Measurements from ENCODE around the gene SLC6A11.

The SLC6A11 gene

GRCh38 chr3:10869460-10869859 lies 53.4 kb downstream of the SLC6A11 start:
- H4K8ac ChIP-seq (ENCODE audit: low read depth, low read length), result no peak overlapping the region
- no peaks in the 10 kb centered on the region for H3K36me3 ChIP-seq (ENCODE audit: control insufficient read depth, insufficient read depth, low read length)
- H3K9ac ChIP-seq (ENCODE audit: low read length), result no peak overlapping the region
- H3K23ac ChIP-seq (ENCODE audit: low read length), result no peak overlapping the region
- no peaks in the 10 kb centered on the region for H3K79me1 ChIP-seq (ENCODE audit: low read length)
- no peak overlapping the region for H2AK5ac ChIP-seq (ENCODE audit: low read length)
- no peak overlapping the region for H4K5ac ChIP-seq (ENCODE audit: low read length)
- H3K27ac ChIP-seq (ENCODE audit: low read depth, low read length), result no peak overlapping the region
- H3K79me2 ChIP-seq (ENCODE audit: control insufficient read depth, insufficient read depth, low read length), result no peaks in the 10 kb centered on the region
- no peak overlapping the region for H2BK5ac ChIP-seq (ENCODE audit: low read length)
- H2BK120ac ChIP-seq (ENCODE audit: low read depth, low read length), result no peak overlapping the region
- H3K18ac ChIP-seq (ENCODE audit: low read length), result no peak overlapping the region
- no peak overlapping the region for H3K56ac ChIP-seq (ENCODE audit: low read length)
- H3K4me3 ChIP-seq (ENCODE audit: low read length), result no peak overlapping the region
- no peaks in the 10 kb centered on the region for H3K27me3 ChIP-seq (ENCODE audit: insufficient read depth, low read length, poor library complexity)
- H3K4me2 ChIP-seq (ENCODE audit: low read length), result no peak overlapping the region
- WGBS (ENCODE audit: extremely low coverage, insufficient coverage, low lambda C conversion rate), result no CpG with 5 or more reads among the region's 7 CpGs
- DNase-seq, result no peak
- no peak overlapping the region for H2BK15ac ChIP-seq (replicated peaks; ENCODE audit: low read depth)
- no peaks in the 10 kb centered on the region for H3K4me1 ChIP-seq (ENCODE audit: control insufficient read depth, low read depth, low read length)
- no peak overlapping the region for H3K4ac ChIP-seq (ENCODE audit: low read depth, low read length)

DNA sequence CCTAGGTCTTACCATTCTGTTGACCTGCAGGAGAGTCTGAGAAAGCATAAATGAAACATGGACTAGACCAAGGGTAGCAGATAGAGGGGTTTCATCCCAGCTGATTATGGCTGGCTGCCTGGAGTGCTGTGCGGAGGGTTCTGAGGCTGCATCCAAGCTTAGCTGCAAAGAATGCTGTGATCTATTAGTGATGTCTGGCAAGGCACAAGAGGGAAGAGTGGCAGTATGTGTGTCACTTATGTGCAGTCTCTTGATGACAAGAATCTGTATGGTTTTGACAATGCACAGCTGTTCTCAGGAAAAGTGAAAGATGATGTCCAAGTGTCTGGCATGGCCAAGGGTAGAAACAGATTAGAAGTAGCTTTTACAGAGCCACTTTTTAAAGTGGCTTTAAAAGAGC lies 54.3 kb downstream of the SLC6A11 start:
- Histone ChIP-seq H3K79me2 (ENCODE audit: control insufficient read depth, insufficient read depth, low read length) (no peaks in the 10 kb centered on the region), H3K9ac (ENCODE audit: low read length) (no peak overlapping the region), H3K27ac (ENCODE audit: low read depth, low read length) (no peak overlapping the region), H3K23ac (ENCODE audit: low read length) (no peak overlapping the region), H3K18ac (ENCODE audit: low read length) (no peak overlapping the region), H3K4me1 (ENCODE audit: control insufficient read depth, low read depth, low read length) (no peaks in the 10 kb centered on the region), H4K8ac (ENCODE audit: low read depth, low read length) (no peak overlapping the region), H3K56ac (ENCODE audit: low read length) (no peak overlapping the region), H3K27me3 (ENCODE audit: insufficient read depth, low read length, poor library complexity) (no peaks in the 10 kb centered on the region), H4K5ac (ENCODE audit: low read length) (no peak overlapping the region), H2BK120ac (ENCODE audit: low read depth, low read length) (no peak overlapping the region), H2BK15ac (replicated peaks; ENCODE audit: low read depth) (no peak overlapping the region), H3K36me3 (ENCODE audit: control insufficient read depth, insufficient read depth, low read length) (no peaks in the 10 kb centered on the region), H2AK5ac (ENCODE audit: low read length) (no peak overlapping the region), H3K4me2 (ENCODE audit: low read length) (no peak overlapping the region), H3K79me1 (ENCODE audit: low read length) (no peaks in the 10 kb centered on the region), H2BK5ac (ENCODE audit: low read length) (no peak overlapping the region), H3K4me3 (ENCODE audit: low read length) (no peak overlapping the region), H3K4ac (ENCODE audit: low read depth, low read length) (no peak overlapping the region)
- WGBS (ENCODE audit: extremely low coverage, insufficient coverage, low lambda C conversion rate), result no CpG with 5 or more reads among the region's 1 CpG
- DNase-seq, result no peak

DNA sequence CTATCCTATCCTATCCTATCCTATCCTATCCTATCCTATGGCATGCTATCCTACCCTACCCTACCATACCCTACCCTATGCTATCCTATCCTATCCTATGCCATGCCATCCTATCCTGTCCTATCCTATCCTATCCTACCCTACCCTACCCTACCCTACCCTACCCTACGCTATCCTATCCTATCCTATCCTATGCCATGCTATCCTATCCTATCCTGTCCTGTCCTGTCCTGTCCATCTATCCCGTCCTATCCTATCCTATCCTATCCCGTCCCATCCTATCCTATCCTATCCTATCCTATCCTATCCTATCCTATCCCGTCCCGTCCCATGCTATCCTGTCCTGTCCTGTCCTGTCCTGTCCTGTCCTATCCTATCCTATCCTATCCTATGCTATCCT lies 57.4 kb downstream of the SLC6A11 start:
- WGBS (ENCODE audit: extremely low coverage, insufficient coverage, low lambda C conversion rate), result no CpG with 5 or more reads among the region's 5 CpGs
- no peak overlapping the region for H2BK120ac ChIP-seq (ENCODE audit: low read depth, low read length)

GRCh38 chr3:10875914-10876313 lies 59.9 kb downstream of the SLC6A11 start:
- H2BK15ac ChIP-seq (replicated peaks; ENCODE audit: low read depth), result no peak overlapping the region
- H3K4me2 ChIP-seq (ENCODE audit: low read length), result no peak overlapping the region
- H3K79me1 ChIP-seq (ENCODE audit: low read length), result no peaks in the 10 kb centered on the region
- no peak overlapping the region for H3K4ac ChIP-seq (ENCODE audit: low read depth, low read length)
- DNase-seq, result no peak
- H3K27me3 ChIP-seq (ENCODE audit: insufficient read depth, low read length, poor library complexity), result peaks cover 1% of the 10 kb centered on the region
- H2AK5ac ChIP-seq (ENCODE audit: low read length), result no peak overlapping the region
- no peaks in the 10 kb centered on the region for H3K36me3 ChIP-seq (ENCODE audit: control insufficient read depth, insufficient read depth, low read length)
- WGBS (ENCODE audit: extremely low coverage, insufficient coverage, low lambda C conversion rate), result no CpG with 5 or more reads among the region's 3 CpGs
- H3K79me2 ChIP-seq (ENCODE audit: control insufficient read depth, insufficient read depth, low read length), result no peaks in the 10 kb centered on the region
- no peak overlapping the region for H3K4me3 ChIP-seq (ENCODE audit: low read length)
- H2BK120ac ChIP-seq (ENCODE audit: low read depth, low read length), result no peak overlapping the region
- no peak overlapping the region for H4K5ac ChIP-seq (ENCODE audit: low read length)
- no peak overlapping the region for H3K18ac ChIP-seq (ENCODE audit: low read length)
- no peak overlapping the region for H3K27ac ChIP-seq (ENCODE audit: low read depth, low read length)
- no peaks in the 10 kb centered on the region for H3K4me1 ChIP-seq (ENCODE audit: control insufficient read depth, low read depth, low read length)
- no peak overlapping the region for H3K23ac ChIP-seq (ENCODE audit: low read length)
- H3K56ac ChIP-seq (ENCODE audit: low read length), result no peak overlapping the region
- no peak overlapping the region for H2BK5ac ChIP-seq (ENCODE audit: low read length)
- H3K9ac ChIP-seq (ENCODE audit: low read length), result no peak overlapping the region
- H4K8ac ChIP-seq (ENCODE audit: low read depth, low read length), result no peak overlapping the region

More for the DNA sequence above, 57.4 kb downstream of the SLC6A11 start:
- Histone ChIP-seq H3K27ac (ENCODE audit: low read depth, low read length) (no peak overlapping the region), H3K56ac (ENCODE audit: low read length) (no peak overlapping the region), H4K8ac (ENCODE audit: low read depth, low read length) (no peak overlapping the region), H3K9ac (ENCODE audit: low read length) (no peak overlapping the region), H3K79me2 (ENCODE audit: control insufficient read depth, insufficient read depth, low read length) (no peaks in the 10 kb centered on the region), H3K4me2 (ENCODE audit: low read length) (no peak overlapping the region), H3K27me3 (ENCODE audit: insufficient read depth, low read length, poor library complexity) (peaks cover 1% of the 10 kb centered on the region), H2AK5ac (ENCODE audit: low read length) (no peak overlapping the region), H3K4me1 (ENCODE audit: control insufficient read depth, low read depth, low read length) (no peaks in the 10 kb centered on the region), H2BK15ac (replicated peaks; ENCODE audit: low read depth) (no peak overlapping the region), H3K4me3 (ENCODE audit: low read length) (no peak overlapping the region), H3K79me1 (ENCODE audit: low read length) (no peaks in the 10 kb centered on the region), H2BK5ac (ENCODE audit: low read length) (no peak overlapping the region), H3K4ac (ENCODE audit: low read depth, low read length) (no peak overlapping the region), H3K23ac (ENCODE audit: low read length) (no peak overlapping the region), H3K36me3 (ENCODE audit: control insufficient read depth, insufficient read depth, low read length) (no peaks in the 10 kb centered on the region), H3K18ac (ENCODE audit: low read length) (no peak overlapping the region), H4K5ac (ENCODE audit: low read length) (no peak overlapping the region)
- DNase-seq, result no peak

GRCh38 chr3:10876661-10877060 lies 60.6 kb downstream of the SLC6A11 start:
- no peaks in the 10 kb centered on the region for H3K4me1 ChIP-seq (ENCODE audit: control insufficient read depth, low read depth, low read length)
- no peaks in the 10 kb centered on the region for H3K79me1 ChIP-seq (ENCODE audit: low read length)
- H3K4ac ChIP-seq (ENCODE audit: low read depth, low read length), result no peak overlapping the region
- H3K4me3 ChIP-seq (ENCODE audit: low read length), result no peak overlapping the region
- H3K56ac ChIP-seq (ENCODE audit: low read length), result no peak overlapping the region
- H2BK120ac ChIP-seq (ENCODE audit: low read depth, low read length), result no peak overlapping the region
- no peaks in the 10 kb centered on the region for H3K36me3 ChIP-seq (ENCODE audit: control insufficient read depth, insufficient read depth, low read length)
- no peak overlapping the region for H3K23ac ChIP-seq (ENCODE audit: low read length)
- H4K5ac ChIP-seq (ENCODE audit: low read length), result no peak overlapping the region
- no peak overlapping the region for H3K4me2 ChIP-seq (ENCODE audit: low read length)
- no peak overlapping the region for H4K8ac ChIP-seq (ENCODE audit: low read depth, low read length)
- H3K79me2 ChIP-seq (ENCODE audit: control insufficient read depth, insufficient read depth, low read length), result no peaks in the 10 kb centered on the region
- H2BK15ac ChIP-seq (replicated peaks; ENCODE audit: low read depth), result no peak overlapping the region
- no peak overlapping the region for H3K27ac ChIP-seq (ENCODE audit: low read depth, low read length)
- H3K27me3 ChIP-seq (ENCODE audit: insufficient read depth, low read length, poor library complexity), result peaks cover 1% of the 10 kb centered on the region
- no CpG with 5 or more reads among the region's 4 CpGs for WGBS (ENCODE audit: extremely low coverage, insufficient coverage, low lambda C conversion rate)
- no peak overlapping the region for H2AK5ac ChIP-seq (ENCODE audit: low read length)
- DNase-seq, result no peak
- H3K18ac ChIP-seq (ENCODE audit: low read length), result no peak overlapping the region
- no peak overlapping the region for H2BK5ac ChIP-seq (ENCODE audit: low read length)
- H3K9ac ChIP-seq (ENCODE audit: low read length), result no peak overlapping the region

DNA sequence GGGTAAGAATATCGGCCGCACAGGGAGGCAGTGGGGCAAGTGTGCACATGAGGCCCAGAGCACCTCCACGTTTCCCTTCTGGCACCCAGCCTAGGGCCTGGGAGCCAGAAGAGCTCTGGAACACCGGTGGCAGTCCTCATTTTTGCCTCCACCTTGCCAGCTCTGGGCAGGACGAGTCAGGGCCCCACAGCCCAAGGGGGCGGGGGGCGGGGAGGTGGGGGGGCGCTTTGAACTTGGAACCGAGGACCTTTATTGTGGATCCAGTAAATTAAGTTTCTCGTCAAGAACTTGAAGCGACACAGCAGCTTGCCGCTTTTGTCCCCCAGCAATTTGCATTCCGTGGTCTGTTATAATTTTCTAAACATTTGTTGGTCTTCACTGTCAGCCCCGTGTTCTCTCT lies 66.8 kb downstream of the SLC6A11 start:
- no peaks in the 10 kb centered on the region for H3K79me1 ChIP-seq (ENCODE audit: low read length)
- H3K4me1 ChIP-seq (ENCODE audit: control insufficient read depth, low read depth, low read length), result no peaks in the 10 kb centered on the region
- H2AK5ac ChIP-seq (ENCODE audit: low read length), result no peak overlapping the region
- no peak overlapping the region for H3K4me3 ChIP-seq (ENCODE audit: low read length)
- no peak overlapping the region for H4K5ac ChIP-seq (ENCODE audit: low read length)
- H3K27ac ChIP-seq (ENCODE audit: low read depth, low read length), result no peak overlapping the region
- no peaks in the 10 kb centered on the region for H3K36me3 ChIP-seq (ENCODE audit: control insufficient read depth, insufficient read depth, low read length)
- H2BK15ac ChIP-seq (replicated peaks; ENCODE audit: low read depth), result no peak overlapping the region
- H3K18ac ChIP-seq (ENCODE audit: low read length), result no peak overlapping the region
- H3K56ac ChIP-seq (ENCODE audit: low read length), result no peak overlapping the region
- H3K27me3 ChIP-seq (ENCODE audit: insufficient read depth, low read length, poor library complexity), result no peaks in the 10 kb centered on the region
- H3K9ac ChIP-seq (ENCODE audit: low read length), result no peak overlapping the region
- no peak for DNase-seq
- H2BK120ac ChIP-seq (ENCODE audit: low read depth, low read length), result no peak overlapping the region
- H3K79me2 ChIP-seq (ENCODE audit: control insufficient read depth, insufficient read depth, low read length), result no peaks in the 10 kb centered on the region
- H3K4ac ChIP-seq (ENCODE audit: low read depth, low read length), result no peak overlapping the region
- WGBS (ENCODE audit: extremely low coverage, insufficient coverage, low lambda C conversion rate), result no CpG with 5 or more reads among the region's 14 CpGs
- H2BK5ac ChIP-seq (ENCODE audit: low read length), result no peak overlapping the region
- H3K4me2 ChIP-seq (ENCODE audit: low read length), result no peak overlapping the region
- H4K8ac ChIP-seq (ENCODE audit: low read depth, low read length), result no peak overlapping the region
- no peak overlapping the region for H3K23ac ChIP-seq (ENCODE audit: low read length)
